HG03108 (cell line): ENCODE results near the gene CAMK4.
A peak's percentile ranks its signal among the peaks of the same experiment; 100 is the strongest.

Source experiments
- ATAC-seq: cut with Tn5 transposase; IDR thresholded peaks from one replicate; pipeline ENCODE4 v1.9.1; 2021; ENCODE audit warnings: moderate library complexity; ENCODE audit not compliant: unreplicated experiment

Gene CAMK4

GRCh38 chr5:111478898-111479297 is 254.7 kb downstream of the CAMK4 start:
- no peak for ATAC-seq

GRCh38 chr5:111480346-111480745 is 256.2 kb downstream of the CAMK4 start:
- ATAC-seq: no peak

GRCh38 chr5:111486055-111486454 is 261.9 kb downstream of the CAMK4 start:
- no peak for ATAC-seq

GRCh38 chr5:111486926-111487325 is 262.7 kb downstream of the CAMK4 start:
- no peak for ATAC-seq

GRCh38 chr5:111488353-111488752 is 264.2 kb downstream of the CAMK4 start:
- ATAC-seq: no peak

- ATAC-seq: no peak
These were observed 268.8 kb downstream of the CAMK4 start for GRCh38 chr5:111493031-111493430.

GRCh38 chr5:111494355-111494999 is 270.3 kb downstream of the CAMK4 start:
- ATAC-seq: no peak

- no peak for ATAC-seq
These were observed 271.0 kb downstream of the CAMK4 start for GRCh38 chr5:111495159-111495558.

GRCh38 chr5:111498346-111498745 is 274.2 kb downstream of the CAMK4 start:
- ATAC-seq: no peak

- no peak for ATAC-seq
These were observed 278.8 kb downstream of the CAMK4 start for GRCh38 chr5:111502956-111503355.

GRCh38 chr5:111505096-111505495 is 280.9 kb downstream of the CAMK4 start:
- ATAC-seq: no peak

- no peak for ATAC-seq
These were observed 283.1 kb downstream of the CAMK4 start for GRCh38 chr5:111507276-111507675.

GRCh38 chr5:111509119-111509518 is 284.9 kb downstream of the CAMK4 start:
- no peak for ATAC-seq

GRCh38 chr5:111511174-111511830 is 287.1 kb downstream of the CAMK4 start:
- ATAC-seq: no peak

- ATAC-seq: peak; percentile 13
These were observed 287.7 kb downstream of the CAMK4 start for GRCh38 chr5:111511831-111512374.

- ATAC-seq: peak; percentile 95
These were observed 288.4 kb downstream of the CAMK4 start, which contains the start of gene STARD4 for GRCh38 chr5:111512375-111513130. Gene STARD4 (minus strand): TSS chr5:111512535. CDS start chr5:111507433, 5,102 bp downstream.

- no peak for ATAC-seq
These were observed 288.9 kb downstream of the CAMK4 start for GRCh38 chr5:111513131-111513520.

GRCh38 chr5:111514087-111514486 is 289.9 kb downstream of the CAMK4 start:
- no peak for ATAC-seq

GRCh38 chr5:111517853-111518501 is 293.8 kb downstream of the CAMK4 start:
- no peak for ATAC-seq

GRCh38 chr5:111518777-111519176 is 294.6 kb downstream of the CAMK4 start:
- ATAC-seq: no peak

- ATAC-seq: no peak
These were observed 296.7 kb downstream of the CAMK4 start for GRCh38 chr5:111520908-111521307.
